ENCODE results near the gene TDRD3.

The TDRD3 gene

DNA sequence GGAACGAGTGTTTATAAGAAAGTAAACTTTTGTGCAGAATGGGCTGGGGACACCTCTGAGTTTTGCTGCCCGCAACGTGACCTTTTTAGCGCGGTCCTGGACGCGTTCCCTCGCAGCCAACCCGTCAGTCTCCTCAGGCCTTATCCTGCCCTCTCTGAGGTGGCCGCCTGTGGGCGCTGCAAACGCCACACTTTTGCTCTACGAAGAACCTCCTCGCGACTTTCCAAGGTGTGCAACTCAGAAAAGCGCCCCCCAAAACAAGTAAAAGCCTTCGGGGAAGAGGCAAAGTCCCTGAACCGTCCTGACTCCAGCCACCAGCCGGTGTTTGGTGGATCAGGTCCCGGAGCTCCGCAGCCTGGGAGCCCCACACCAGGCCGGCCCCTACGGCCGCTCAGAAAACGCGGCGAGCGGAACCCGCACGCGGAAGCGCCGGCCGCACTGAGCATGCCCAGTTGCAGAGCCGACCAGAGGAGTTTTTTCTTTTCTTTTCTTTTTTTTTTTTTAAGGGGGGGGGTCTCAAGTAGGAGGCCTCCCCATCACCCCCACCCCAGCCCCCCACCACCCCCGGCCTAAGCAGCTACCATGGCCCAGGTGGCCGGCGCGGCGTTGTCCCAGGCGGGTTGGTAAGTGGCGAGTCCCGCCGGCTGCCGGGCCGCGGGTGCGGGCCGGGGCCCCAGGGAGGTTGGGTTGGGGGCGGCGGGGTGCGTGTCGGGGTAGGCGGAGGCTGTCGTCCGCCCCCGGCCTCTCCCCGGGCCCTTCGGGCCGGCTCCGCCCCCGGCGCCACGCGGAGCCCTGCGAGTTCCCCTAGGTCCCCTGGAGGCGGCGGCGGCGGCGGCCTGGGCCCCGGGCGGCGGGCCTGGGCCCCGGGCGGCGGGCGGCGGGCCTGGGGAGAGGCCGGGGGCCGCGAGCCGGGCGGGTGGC, at the start of gene TDRD3:
Gene TDRD3 (plus strand): TSS at position 438 of the 921 bp plus-strand sequence. CDS start 145 bp downstream, at position 583.
- Mint-ChIP-seq H3K27ac (ENCODE audit: low read depth) (peak within 1 kb of the TSS; percentile 91), H3K4me3 (peak within 1 kb of the TSS; percentile 87), H3K36me3 (ENCODE audit: insufficient read depth) (peaks cover 12% of the 10 kb centered on the region), H3K4me1 (peaks cover 34% of the 10 kb centered on the region), H3K9me3 (no peaks in the 10 kb centered on the region), H3K27me3 (no peaks in the 10 kb centered on the region)
- ATAC-seq (replicated peaks; ENCODE audit: extremely low read depth, poor library complexity, severe bottlenecking) (peak; percentile 79), DNase-seq (ENCODE audit: low spot score in 2 of 2) (peak; percentile 69 to 70)

DNA sequence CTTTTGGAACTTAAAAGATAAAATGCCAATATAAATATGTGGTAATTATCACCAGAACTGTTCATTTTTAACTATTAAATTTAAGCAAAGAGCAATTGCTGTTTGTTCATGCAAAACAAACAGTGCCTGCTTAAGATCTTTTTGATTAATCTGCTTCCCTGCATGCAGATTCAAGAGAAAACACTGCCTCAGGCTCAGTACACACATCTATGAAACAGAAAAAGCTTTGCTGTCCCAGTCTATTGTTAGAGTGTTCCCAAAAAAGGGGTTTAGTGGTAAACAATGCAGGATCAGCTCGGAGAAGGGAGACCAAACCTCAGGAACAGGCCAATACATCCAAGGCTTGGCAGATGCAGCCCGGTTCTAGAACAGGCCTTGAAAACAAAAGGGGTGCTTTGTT, 49.3 kb upstream of the TDRD3 start:
- Mint-ChIP-seq H3K9me3 (peaks cover 4% of the 10 kb centered on the region), H3K36me3 (ENCODE audit: insufficient read depth) (peaks cover 2% of the 10 kb centered on the region), H3K4me1 (no peaks in the 10 kb centered on the region), H3K4me3 (no peak overlapping the region), H3K27me3 (peaks cover 57% of the 10 kb centered on the region), H3K27ac (ENCODE audit: low read depth) (no peak overlapping the region)
- ATAC-seq (replicated peaks; ENCODE audit: extremely low read depth, poor library complexity, severe bottlenecking) (no peak), DNase-seq (ENCODE audit: low spot score in 2 of 2) (no peak)

DNA sequence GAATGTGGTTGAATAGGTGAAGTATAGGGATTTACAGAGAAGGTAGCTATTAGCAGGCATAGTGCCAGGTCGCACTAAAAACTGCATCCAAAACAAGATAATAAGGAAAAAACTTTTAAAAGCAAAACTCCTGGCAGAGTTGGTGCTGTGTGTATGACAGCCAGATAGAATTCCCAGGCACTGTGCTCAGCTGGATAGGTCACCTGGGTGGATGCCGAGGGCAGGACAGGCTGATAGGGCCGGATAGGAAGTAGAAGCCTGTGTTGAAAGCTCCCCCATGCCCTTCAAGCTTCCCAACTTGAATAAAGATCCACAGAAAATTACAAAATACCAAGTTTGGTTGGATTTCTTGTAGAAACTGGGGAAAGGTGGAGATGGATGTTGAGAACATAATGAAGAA, 48.9 kb upstream of the TDRD3 start:
- ATAC-seq (replicated peaks; ENCODE audit: extremely low read depth, poor library complexity, severe bottlenecking) (no peak), DNase-seq (ENCODE audit: low spot score in 2 of 2) (no peak)
- Mint-ChIP-seq H3K9me3 (peaks cover 5% of the 10 kb centered on the region), H3K36me3 (ENCODE audit: insufficient read depth) (peaks cover 2% of the 10 kb centered on the region), H3K4me3 (no peak overlapping the region), H3K4me1 (no peaks in the 10 kb centered on the region), H3K27ac (ENCODE audit: low read depth) (no peak overlapping the region), H3K27me3 (peaks cover 57% of the 10 kb centered on the region)

DNA sequence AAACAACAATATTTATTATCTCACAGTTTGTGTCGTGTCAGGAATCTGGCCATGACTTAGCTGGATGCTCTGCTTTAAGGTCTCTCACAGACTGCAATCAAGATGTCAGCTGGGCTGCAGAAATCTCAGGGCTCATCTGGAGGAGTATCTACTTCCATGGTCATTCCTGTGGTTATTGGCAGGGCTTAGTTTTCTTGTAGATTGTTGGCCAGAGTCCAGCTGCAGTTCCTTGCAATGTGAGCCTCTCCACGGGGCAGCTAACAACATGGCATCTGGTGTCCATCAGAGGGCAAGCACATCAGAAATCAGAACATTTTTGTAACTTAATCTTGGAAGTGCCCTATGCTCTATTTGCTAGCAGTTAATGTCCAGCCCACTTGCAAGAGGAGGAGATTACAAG, 45.7 kb upstream of the TDRD3 start:
- peaks cover 2% of the 10 kb centered on the region for H3K36me3 Mint-ChIP-seq (ENCODE audit: insufficient read depth)
- H3K27me3 Mint-ChIP-seq, result peaks cover 47% of the 10 kb centered on the region
- no peak for ATAC-seq (replicated peaks; ENCODE audit: extremely low read depth, poor library complexity, severe bottlenecking)
- peaks cover 5% of the 10 kb centered on the region for H3K9me3 Mint-ChIP-seq
- no peak overlapping the region for H3K4me3 Mint-ChIP-seq
- no peak overlapping the region for H3K27ac Mint-ChIP-seq (ENCODE audit: low read depth)
- no peaks in the 10 kb centered on the region for H3K4me1 Mint-ChIP-seq
- no peak for DNase-seq (ENCODE audit: low spot score in 2 of 2)

DNA sequence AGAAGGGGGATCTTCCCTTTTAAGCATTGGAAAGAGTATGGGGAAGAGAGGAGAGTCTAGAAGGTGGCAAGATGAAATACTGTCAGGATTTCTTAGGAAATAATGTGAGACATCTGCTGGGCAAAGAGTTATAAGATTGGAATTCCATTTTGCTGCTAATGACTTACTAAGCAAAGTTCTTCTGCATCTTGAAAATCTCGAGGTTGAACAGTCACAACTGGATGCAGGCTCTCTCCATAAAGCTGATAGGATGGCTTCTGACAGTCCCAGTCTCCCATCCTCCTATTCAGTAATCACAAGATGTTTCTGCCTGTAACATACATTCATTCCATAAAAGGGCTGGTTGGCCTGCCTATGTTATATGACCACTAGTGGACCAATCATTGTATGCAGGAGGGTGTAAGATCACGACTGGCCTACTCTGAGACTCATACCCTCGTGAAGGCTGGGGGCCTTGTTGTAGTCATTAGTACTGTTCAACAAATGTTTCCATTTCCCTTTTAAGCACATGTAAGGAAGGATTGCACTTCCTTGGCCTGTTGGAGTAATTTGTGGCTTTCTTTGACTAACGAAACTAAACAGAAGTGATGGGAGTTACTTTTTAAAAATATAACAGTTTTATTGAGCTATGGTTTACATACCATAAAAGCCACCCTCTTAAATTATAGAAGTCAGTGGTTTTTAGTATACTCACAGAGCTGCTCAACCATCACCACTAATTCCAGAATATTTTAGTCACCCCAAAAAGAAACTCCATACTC, 45.0 kb upstream of the TDRD3 start:
- no peak overlapping the region for H3K4me3 Mint-ChIP-seq
- no peak for DNase-seq (ENCODE audit: low spot score in 2 of 2)
- H3K27ac Mint-ChIP-seq (ENCODE audit: low read depth), result no peak overlapping the region
- H3K4me1 Mint-ChIP-seq, result no peaks in the 10 kb centered on the region
- ATAC-seq (replicated peaks; ENCODE audit: extremely low read depth, poor library complexity, severe bottlenecking), result no peak
- H3K36me3 Mint-ChIP-seq (ENCODE audit: insufficient read depth), result peaks cover 2% of the 10 kb centered on the region
- H3K27me3 Mint-ChIP-seq, result peaks cover 54% of the 10 kb centered on the region
- peaks cover 5% of the 10 kb centered on the region for H3K9me3 Mint-ChIP-seq

DNA sequence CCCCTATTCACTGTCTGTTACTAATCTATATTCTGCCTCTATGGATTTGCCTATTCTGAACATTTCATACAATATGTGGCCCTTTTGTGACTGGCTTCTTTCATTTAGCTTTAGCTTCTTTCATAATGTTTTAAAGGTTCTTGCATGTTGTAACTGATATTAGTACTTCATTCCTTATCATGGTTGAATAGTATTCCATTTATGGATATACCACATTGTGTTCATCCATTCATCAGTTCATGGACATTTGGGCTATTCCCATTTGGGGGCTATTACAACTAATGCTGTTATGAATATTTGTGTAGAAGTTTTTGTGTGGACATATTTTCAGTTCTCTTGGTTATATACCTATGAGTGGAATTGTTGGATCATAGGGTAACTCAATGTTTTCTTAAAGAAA, 44.4 kb upstream of the TDRD3 start:
- DNase-seq (ENCODE audit: low spot score in 2 of 2) (no peak), ATAC-seq (replicated peaks; ENCODE audit: extremely low read depth, poor library complexity, severe bottlenecking) (no peak)
- Mint-ChIP-seq H3K9me3 (peaks cover 5% of the 10 kb centered on the region), H3K4me3 (no peak overlapping the region), H3K27ac (ENCODE audit: low read depth) (no peak overlapping the region), H3K27me3 (peaks cover 55% of the 10 kb centered on the region), H3K36me3 (ENCODE audit: insufficient read depth) (peaks cover 2% of the 10 kb centered on the region), H3K4me1 (no peaks in the 10 kb centered on the region)

DNA sequence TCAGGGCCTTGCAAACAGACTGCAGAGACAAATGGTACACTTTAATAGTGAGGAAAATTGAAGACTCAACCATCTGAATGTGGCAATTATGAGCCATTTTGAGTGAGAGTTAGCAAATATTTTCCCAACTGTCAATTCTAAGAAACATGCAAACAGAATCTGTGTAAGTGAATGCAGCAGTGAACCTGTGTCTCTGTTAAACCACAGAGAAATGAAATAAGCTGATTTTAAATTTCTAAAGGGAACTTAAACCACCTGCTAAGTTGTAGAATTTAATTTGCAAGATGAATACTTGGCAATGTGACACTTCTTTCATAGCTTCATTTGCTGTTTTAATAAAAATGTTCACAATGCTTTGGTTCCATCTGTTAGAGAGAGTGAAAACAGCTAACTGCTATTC, 42.0 kb upstream of the TDRD3 start:
- no peaks in the 10 kb centered on the region for H3K36me3 Mint-ChIP-seq (ENCODE audit: insufficient read depth)
- no peak for DNase-seq (ENCODE audit: low spot score in 2 of 2)
- H3K4me3 Mint-ChIP-seq, result no peak overlapping the region
- peaks cover 33% of the 10 kb centered on the region for H3K27me3 Mint-ChIP-seq
- H3K4me1 Mint-ChIP-seq, result no peaks in the 10 kb centered on the region
- H3K27ac Mint-ChIP-seq (ENCODE audit: low read depth), result no peak overlapping the region
- H3K9me3 Mint-ChIP-seq, result peaks cover 5% of the 10 kb centered on the region
- ATAC-seq (replicated peaks; ENCODE audit: extremely low read depth, poor library complexity, severe bottlenecking), result no peak

DNA sequence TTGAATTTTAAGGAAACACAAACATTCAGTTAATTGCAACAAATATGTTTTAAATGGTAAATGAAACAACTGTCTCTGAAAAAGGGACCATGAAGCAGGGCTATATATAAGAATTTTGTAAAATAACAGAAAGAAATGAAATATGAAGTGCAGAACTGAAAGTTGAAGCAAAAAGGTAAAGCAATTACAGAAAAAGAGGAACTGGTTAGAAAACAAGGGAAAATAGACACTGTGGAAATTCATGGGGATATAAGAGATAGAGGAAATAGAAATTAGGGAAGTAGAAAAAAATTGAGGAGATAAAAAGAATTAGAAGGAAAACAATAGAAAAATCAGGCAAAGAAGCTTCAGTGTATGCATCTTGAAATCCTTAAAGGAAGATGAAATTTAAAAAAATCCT, 40.0 kb upstream of the TDRD3 start:
- ATAC-seq (replicated peaks; ENCODE audit: extremely low read depth, poor library complexity, severe bottlenecking), result no peak
- no peak overlapping the region for H3K4me3 Mint-ChIP-seq
- peaks cover 44% of the 10 kb centered on the region for H3K27me3 Mint-ChIP-seq
- no peak for DNase-seq (ENCODE audit: low spot score in 2 of 2)
- peaks cover 5% of the 10 kb centered on the region for H3K9me3 Mint-ChIP-seq
- no peaks in the 10 kb centered on the region for H3K36me3 Mint-ChIP-seq (ENCODE audit: insufficient read depth)
- H3K4me1 Mint-ChIP-seq, result no peaks in the 10 kb centered on the region
- no peak overlapping the region for H3K27ac Mint-ChIP-seq (ENCODE audit: low read depth)

DNA sequence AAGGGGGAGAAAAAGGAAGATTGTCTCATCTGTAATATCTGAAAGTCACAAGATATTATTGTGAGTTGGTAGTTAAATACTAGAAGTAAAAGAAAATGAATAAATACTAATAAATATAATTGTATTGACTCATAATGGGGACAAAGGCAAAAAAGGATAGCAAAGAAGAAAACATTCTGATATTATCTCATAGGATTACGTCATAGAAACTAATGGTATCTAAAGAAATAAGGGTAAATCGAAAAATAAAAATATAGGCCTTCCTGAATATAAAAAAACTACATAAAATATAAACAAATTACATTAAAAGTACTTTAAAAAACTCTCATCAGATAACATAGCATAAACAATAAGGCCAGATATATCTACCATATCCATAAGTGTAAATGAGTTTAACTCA, 38.6 kb upstream of the TDRD3 start:
- no peak overlapping the region for H3K4me3 Mint-ChIP-seq
- H3K27ac Mint-ChIP-seq (ENCODE audit: low read depth), result no peak overlapping the region
- no peaks in the 10 kb centered on the region for H3K9me3 Mint-ChIP-seq
- ATAC-seq (replicated peaks; ENCODE audit: extremely low read depth, poor library complexity, severe bottlenecking), result no peak
- DNase-seq (ENCODE audit: low spot score in 2 of 2), result no peak
- no peaks in the 10 kb centered on the region for H3K36me3 Mint-ChIP-seq (ENCODE audit: insufficient read depth)
- H3K27me3 Mint-ChIP-seq, result peaks cover 44% of the 10 kb centered on the region
- H3K4me1 Mint-ChIP-seq, result no peaks in the 10 kb centered on the region

DNA sequence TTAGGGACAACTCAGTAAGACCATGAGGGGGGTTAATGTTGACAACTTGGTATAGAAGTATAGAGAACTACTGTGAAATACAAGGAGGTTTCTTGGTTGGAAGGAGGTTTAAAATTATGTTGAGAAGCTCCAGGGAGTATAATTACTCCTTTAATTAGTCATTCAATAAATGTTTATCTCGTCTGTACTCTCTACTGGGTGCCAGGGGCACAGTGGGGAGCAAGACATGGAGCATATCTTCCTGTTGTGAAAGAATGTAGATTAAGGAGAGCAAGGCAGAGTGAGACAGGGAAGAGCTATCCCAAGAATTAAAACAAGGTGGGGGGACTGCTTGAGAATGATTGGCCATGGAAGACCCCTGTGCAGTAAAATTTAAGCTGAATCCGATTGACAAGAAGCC, 33.7 kb upstream of the TDRD3 start:
- H3K9me3 Mint-ChIP-seq, result no peaks in the 10 kb centered on the region
- H3K27me3 Mint-ChIP-seq, result peaks cover 23% of the 10 kb centered on the region
- no peaks in the 10 kb centered on the region for H3K36me3 Mint-ChIP-seq (ENCODE audit: insufficient read depth)
- ATAC-seq (replicated peaks; ENCODE audit: extremely low read depth, poor library complexity, severe bottlenecking) (no peak), DNase-seq (ENCODE audit: low spot score in 2 of 2) (no peak)
- H3K4me3 Mint-ChIP-seq, result no peak overlapping the region
- no peak overlapping the region for H3K27ac Mint-ChIP-seq (ENCODE audit: low read depth)
- no peaks in the 10 kb centered on the region for H3K4me1 Mint-ChIP-seq

DNA sequence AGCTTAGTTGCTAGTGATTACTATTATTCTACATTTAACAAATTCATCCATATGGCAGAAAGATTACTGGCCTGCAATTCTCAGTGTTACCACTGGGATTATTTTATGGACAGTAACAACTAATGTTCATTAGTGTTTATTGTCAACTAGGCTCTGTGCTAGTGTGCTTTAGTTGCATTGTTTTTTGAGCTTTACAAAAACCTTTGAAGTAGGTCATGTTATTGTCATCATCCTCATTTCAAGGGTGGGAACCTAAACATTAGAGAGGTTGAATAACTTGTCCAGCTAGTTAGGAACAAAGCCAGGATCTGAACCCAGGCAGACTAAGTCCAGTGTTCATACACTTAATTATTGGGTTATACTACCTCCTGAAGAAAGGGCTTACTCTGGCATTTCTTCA, 27.8 kb upstream of the TDRD3 start:
- H3K27ac Mint-ChIP-seq (ENCODE audit: low read depth), result no peak overlapping the region
- peaks cover 19% of the 10 kb centered on the region for H3K27me3 Mint-ChIP-seq
- no peaks in the 10 kb centered on the region for H3K4me1 Mint-ChIP-seq
- DNase-seq (ENCODE audit: low spot score in 2 of 2) (no peak), ATAC-seq (replicated peaks; ENCODE audit: extremely low read depth, poor library complexity, severe bottlenecking) (no peak)
- no peaks in the 10 kb centered on the region for H3K9me3 Mint-ChIP-seq
- no peak overlapping the region for H3K4me3 Mint-ChIP-seq
- no peaks in the 10 kb centered on the region for H3K36me3 Mint-ChIP-seq (ENCODE audit: insufficient read depth)

DNA sequence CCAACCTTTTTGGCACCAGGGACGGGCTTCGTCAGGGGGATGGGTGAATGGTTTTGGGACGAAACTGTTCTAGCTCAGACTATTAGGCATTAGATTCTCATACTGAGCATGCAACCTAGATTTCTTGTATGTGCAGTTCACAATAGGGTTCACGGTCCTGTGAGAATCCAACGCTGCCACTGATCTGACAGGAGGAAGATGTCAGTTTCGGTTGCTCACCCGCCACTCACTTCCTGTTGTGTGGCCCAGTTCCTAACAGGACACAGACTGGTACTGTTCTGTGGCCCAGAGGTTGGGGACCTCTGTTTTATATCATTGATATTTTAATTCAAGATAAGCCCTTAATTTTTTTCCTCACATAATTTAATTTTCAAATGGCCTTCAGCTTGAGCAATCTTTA, 26.7 kb upstream of the TDRD3 start:
- Mint-ChIP-seq H3K4me1 (no peaks in the 10 kb centered on the region), H3K36me3 (ENCODE audit: insufficient read depth) (no peaks in the 10 kb centered on the region), H3K27ac (ENCODE audit: low read depth) (no peak overlapping the region), H3K4me3 (no peak overlapping the region), H3K9me3 (no peaks in the 10 kb centered on the region), H3K27me3 (peaks cover 29% of the 10 kb centered on the region)
- DNase-seq (ENCODE audit: low spot score in 2 of 2) (no peak), ATAC-seq (replicated peaks; ENCODE audit: extremely low read depth, poor library complexity, severe bottlenecking) (no peak)

DNA sequence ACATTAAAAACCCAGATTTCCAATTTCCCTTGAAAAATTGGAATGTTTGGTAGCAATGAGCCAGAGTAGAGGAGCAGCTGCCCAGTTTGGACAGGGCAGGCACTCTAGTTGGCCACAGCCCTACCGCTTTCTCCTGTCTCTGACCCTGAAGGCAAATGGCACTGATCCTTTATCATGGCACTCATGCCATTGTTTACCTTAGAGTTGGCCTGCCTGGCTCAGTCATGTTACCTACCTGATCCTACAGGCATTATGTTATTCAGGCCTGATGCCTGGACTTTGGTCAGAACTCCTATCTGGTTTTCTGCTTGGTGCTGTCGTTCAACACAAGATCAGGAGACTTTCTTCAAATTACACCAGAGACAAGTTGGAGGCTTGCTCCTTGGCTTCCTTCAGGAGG, 24.9 kb upstream of the TDRD3 start:
- Mint-ChIP-seq H3K36me3 (ENCODE audit: insufficient read depth) (no peaks in the 10 kb centered on the region), H3K4me3 (no peak overlapping the region), H3K9me3 (no peaks in the 10 kb centered on the region), H3K4me1 (no peaks in the 10 kb centered on the region), H3K27me3 (peaks cover 33% of the 10 kb centered on the region), H3K27ac (ENCODE audit: low read depth) (no peak overlapping the region)
- ATAC-seq (replicated peaks; ENCODE audit: extremely low read depth, poor library complexity, severe bottlenecking) (no peak), DNase-seq (ENCODE audit: low spot score in 2 of 2) (no peak)
